SH-SY5Y (cell line): ENCODE measurements around the gene ARMH2.

Source experiments
- GATA2 ChIP-seq: IDR thresholded peaks from 2 replicates; pipeline ENCODE4 v1.6.1; 2011; ENCODE audit warnings: mild to moderate bottlenecking, low read depth, low read length
- GATA3 ChIP-seq: IDR thresholded peaks from 2 replicates; pipeline ENCODE4 v1.6.1; 2011; ENCODE audit warnings: low read depth, mild to moderate bottlenecking, low read length, moderate library complexity

ARMH2 gene

DNA sequence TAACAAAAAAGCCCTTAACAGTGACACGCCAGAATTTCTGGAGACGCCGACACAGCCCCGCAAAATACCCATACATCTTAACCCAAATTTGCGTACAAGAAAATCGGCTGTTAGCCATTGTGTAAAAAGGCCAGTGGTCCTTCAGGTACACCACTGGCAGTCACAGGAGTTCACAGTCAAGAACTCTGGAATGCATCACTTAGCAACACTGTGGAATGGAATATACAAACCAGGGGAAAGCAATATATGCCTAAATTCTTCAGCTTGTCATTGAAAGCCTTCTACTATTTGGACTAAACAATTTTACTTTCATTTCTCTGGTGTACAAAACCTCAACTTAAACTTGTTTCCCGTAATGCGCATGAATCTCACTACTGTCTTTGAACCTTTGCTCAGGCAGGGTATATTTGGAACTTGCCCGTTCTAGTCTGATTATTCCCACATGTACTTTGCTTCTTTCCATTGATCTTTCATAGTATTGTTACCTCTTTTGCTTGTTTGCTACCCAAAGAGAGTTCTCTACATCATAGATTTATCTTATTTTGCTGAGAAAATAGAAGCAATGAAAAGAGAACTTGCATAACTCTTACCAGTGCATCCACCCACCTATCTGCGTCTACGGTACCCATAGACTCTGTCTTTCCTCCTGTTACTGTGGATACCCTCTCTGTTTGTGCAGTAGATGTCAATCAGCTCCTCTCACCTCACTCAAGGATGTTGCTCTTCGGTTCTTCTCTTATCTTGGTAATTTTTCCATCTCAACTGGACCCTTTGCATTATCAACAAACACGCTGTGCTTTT lies at the start of gene ARMH2:
Gene ARMH2 (minus strand): TSS at position 178 of the 801 bp plus-strand sequence. CDS start 60 bp downstream, at position 118.
- TF ChIP-seq GATA3: no peak
- TF ChIP-seq GATA2: no peak

- TF ChIP-seq GATA2 (no peak), GATA3 (no peak)
Measured at GRCh38 chr6:24848461-24848860, 49.7 kb upstream of the ARMH2 start.

DNA sequence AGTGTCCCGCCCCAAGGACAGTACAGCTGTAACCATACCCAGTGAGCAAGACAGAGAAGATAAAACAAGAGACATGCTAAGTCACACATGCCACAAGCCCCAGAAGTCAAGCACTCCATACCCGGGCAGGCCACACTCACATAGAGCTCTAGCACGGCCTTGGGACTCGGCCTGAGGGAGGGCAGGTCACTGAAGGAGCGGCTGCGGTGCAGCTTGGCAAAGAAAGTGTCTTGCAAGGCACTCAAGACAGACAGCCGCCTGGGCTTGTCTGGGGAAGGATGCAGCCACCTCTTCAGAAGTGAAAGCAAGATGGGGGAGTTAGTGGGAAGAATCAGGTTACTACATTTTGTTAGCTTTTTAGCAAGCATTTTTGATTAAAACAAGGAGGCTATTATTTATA lies 48.7 kb upstream of the ARMH2 start:
- TF ChIP-seq GATA3 (no peak), GATA2 (no peak)

DNA sequence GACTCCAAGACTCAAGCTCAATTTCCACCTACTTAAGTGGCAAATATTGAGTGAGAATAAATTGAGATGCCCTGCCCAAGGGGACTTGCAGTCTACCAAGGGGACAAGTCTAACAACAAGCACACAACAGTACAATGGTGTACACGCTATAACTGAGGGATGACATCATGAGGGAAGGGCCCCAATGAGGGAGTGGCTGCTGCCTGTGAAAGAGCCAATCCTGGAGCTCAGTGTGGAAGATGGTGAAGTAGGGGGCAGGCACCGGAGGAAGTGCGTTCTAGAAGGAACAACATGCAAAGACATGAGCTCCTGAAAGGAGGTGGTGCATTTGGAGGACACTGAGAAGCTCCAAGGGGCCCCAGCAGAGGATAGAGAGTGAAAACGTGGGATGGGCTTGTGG lies 46.9 kb upstream of the ARMH2 start:
- TF ChIP-seq GATA2 (no peak), GATA3 (no peak)

DNA sequence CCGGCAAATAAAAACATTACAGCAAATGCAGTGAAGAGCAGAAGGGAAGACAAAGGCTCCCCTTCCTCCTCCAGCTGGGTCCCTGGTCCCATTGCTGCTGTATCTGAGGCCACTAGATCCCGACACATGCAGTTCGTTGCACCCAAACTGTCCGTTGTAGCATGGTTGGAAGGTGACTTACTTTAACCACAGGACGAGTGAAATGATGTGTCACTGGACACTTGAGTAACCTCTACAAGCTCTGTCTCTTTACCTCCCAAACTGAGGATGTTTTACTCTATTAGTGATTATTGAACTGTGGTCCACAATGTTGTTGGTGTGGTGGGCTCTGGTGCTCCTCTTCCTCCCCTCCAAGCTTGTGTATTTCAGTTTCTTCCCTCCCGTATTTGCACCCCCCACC lies 46.2 kb upstream of the ARMH2 start:
- no peak for TF ChIP-seq GATA2
- TF ChIP-seq GATA3: no peak

DNA sequence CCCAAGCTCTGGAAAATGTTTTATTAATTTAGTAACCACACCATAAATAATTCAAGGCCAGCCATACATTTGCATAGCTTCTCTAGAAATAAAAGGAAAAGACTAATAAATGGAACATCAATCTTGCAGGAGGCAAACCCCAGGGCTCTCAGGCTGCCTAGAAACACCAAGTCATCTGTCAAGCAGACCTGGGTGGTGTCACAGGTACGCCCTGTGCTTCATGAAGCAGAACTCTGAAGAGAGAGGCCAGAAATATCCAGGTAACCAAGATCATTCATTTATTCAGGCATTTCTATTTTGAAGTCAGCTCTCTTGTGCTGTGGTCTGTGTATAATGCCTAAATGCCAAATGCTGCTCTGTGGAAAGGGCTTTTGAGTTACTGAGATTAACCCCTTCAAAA lies 45.3 kb upstream of the ARMH2 start:
- no peak for TF ChIP-seq GATA3
- TF ChIP-seq GATA2: no peak

DNA sequence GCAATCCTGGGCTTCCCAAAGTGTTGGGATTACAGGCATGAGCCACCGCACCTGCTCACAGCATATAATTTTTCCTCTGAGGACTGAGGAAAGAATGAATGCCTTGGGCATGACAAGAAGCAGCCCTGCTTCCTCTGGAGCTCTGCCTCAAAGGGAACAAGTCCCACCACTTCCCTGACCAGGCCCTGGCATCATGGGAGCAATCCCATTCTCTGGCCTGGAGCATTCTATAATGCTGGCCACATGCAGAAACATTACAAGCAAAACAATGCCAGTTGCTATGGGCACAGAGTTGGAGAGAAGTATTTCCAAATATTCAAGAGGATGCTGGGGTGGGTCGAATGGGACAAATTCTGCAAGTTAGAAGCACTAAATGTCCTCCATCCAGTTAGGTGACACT lies 41.5 kb upstream of the ARMH2 start:
- no peak for TF ChIP-seq GATA2
- TF ChIP-seq GATA3: no peak

DNA sequence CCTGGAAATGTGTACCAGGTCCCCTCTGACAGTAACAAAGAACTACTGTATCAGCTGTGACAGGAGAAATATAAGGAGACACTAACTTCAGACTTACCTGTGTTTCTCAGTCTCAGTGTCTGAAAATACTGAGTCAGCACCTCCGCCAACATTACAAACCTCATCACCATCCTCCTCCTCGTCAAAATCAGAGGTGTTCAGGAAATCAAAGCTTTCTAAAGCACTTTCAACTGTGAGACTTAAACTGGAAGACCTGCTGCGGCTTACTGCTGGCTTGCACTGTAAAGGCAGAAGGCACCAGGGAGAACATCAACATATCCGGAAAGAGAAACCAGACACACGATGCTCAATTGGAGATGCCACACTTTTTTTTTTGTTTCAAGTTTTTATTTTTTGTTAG lies 40.3 kb upstream of the ARMH2 start:
- TF ChIP-seq GATA3 (no peak), GATA2 (no peak)

DNA sequence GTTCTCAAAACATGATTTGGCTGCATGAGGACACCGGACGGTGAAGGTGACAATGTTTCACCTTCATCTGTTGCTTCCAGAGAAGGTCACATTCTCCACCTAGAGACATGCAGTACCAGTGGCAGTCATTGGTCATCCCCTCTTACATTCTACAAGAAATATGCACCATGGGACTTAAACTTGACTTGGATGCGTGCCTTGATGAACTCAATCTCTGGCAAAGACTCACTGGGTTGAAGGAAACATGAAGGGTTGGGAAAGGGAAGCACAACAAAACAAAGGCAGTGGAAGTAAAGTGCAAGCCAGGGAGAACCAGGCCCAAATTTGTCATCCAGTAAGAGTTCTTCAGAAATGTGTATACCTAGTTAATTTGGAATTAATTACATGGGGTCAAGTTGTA lies 39.4 kb upstream of the ARMH2 start:
- TF ChIP-seq GATA3: no peak
- TF ChIP-seq GATA2: no peak

DNA sequence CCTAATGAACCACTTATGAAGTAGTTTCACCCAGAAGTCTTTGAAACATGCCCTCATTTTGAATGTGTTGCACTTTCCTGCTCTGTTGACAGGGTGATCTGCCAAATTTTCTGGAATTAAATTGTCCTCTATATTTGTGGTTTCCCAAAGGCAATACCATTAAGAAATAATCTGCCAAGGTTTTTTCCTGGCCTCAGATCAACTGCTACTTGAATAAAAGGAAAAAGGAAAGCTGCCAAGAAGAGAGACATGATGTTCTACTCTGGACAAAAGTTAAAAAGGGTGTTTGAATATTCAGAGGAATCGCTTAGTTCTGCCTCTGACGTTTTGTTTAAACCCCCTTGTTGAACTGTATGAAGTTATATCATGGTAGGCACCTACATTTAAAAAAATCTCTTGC lies 37.4 kb upstream of the ARMH2 start:
- TF ChIP-seq GATA3: no peak
- TF ChIP-seq GATA2: no peak

DNA sequence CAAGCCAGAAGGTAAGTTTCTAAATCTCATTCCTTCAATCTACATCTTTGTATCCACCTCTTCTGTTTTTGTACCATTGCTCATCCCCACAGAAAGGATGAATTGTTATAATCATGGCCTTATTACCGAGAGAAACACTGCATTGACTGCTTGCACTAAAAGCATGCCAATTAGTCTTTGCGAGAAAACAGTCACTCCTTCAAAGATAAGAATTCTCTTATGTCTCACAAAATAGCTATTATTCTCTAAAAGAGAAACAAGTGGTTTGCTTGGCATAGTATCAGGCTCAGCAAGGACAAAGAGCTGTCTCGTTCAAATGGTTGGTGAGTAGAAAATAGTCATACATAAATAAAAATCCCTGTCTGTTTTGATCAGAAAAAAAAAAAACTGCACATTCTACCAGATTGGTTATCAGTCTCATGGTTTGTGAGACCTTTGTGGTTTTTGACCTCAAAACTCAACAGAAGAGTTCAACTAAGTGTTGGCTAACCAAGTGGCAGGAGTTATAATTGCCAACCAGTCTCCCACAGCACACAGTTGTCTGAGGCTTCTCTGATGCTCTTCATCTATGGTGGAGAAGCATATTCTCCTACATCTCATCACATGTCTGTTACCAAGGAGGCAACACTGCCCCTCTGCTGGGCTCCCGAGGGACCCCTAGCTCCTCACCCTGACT lies 35.1 kb upstream of the ARMH2 start:
- no peak for TF ChIP-seq GATA2
- no peak for TF ChIP-seq GATA3

DNA sequence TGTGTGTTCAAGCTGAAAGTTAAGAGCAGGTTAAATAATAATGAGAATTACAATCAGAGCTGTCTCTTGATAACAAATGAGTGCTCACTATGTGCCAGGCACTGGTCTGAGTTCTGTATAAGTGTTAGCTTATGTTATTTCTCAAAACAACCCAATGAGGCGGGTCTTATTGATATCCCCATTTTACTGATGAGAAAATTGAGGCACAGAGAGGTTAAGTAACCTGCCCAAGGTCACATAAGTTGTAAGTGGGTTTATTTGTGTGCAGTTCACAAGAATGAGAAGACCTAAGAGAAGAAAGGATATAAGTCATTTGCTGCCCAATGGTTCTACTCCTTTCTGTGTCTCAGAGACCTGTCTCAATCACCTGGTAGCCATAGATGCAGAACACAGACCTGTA lies 34.1 kb upstream of the ARMH2 start:
- TF ChIP-seq GATA3 (no peak), GATA2 (no peak)

DNA sequence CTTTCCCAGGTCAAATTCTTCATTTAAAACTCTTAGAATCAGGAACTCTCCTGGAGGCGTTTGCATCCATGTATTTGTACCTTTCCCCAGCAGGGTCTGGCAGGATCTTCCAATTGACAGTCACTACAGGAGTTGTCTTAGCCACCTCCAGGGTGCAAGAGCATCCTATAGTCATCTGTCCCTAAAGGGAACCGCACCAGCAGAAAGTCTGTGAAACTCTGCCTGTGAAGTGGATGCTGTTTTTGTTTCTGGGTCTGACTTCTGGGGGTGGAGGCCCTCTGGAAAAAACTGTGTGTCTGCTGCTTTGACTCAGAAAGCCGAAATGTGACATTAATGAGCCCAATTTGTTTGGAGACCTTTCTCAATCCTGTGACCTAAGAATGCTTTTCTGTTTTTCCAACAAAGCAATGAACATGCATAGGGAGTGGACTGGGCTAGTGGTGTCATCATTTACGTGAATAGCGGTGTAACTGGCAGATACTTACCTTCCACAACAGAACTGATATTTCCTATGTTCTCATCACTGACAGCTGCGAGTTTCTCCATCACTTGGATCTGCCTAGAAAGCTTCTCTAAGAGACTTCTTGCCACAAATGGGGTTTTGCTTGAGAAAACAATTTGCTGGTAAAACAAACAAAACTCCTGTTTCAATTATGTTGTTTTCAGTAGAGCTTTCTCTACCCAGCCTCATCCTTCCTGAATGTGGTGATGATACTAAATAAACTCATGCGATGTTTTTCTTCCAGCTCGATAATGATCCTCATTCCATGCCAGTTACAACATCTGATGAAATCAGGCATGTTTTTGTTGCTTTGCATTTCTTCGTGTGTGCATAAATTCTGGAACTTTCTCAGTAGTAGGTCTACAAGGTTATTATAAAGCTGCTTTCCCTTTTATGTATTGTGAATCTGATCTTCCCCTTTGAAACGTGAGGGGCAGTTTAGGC lies 33.3 kb upstream of the ARMH2 start:
- no peak for TF ChIP-seq GATA2
- no peak for TF ChIP-seq GATA3

- TF ChIP-seq GATA3: no peak
- TF ChIP-seq GATA2: no peak
Measured at GRCh38 chr6:24829657-24830056, 30.9 kb upstream of the ARMH2 start.
